Brain microvascular endothelial cell (primary cell): ENCODE data around the gene CC2D2A.

ENCODE experiments used
- DNase-seq: peaks from one replicate; pipeline ENCODE4 v3.0.0-alpha.2; 2020
- H3K27ac ChIP-seq: fragments of 250-450 bp; sonication (Bioruptor Pico); 2 replicates; pipeline ENCODE4 v1.5.1; 2020; ENCODE audit warnings: mild to moderate bottlenecking, moderate library complexity
- H3K27me3 ChIP-seq: fragments of 250-450 bp; sonication (Bioruptor Pico); replicated peaks from 2 replicates; pipeline ENCODE4 v1.5.1; 2020; ENCODE audit warnings: mild to moderate bottlenecking
- H3K36me3 ChIP-seq: fragments of 250-450 bp; sonication (Bioruptor Pico); replicated peaks from 2 replicates; pipeline ENCODE4 v1.5.1; 2020; ENCODE audit warnings: mild to moderate bottlenecking
- H3K4me3 ChIP-seq: 2 replicates; pipeline ENCODE4 v1.5.1; 2011; ENCODE audit warnings: low read depth, mild to moderate bottlenecking, control low read depth, low read length, moderate library complexity
- CTCF ChIP-seq: IDR thresholded peaks from 2 replicates; pipeline ENCODE4 v1.5.1; 2011; ENCODE audit warnings: low read depth, mild to moderate bottlenecking, moderate library complexity, low read length, control low read depth, inconsistent platforms; ENCODE audit errors: missing control alignments
- in situ Hi-C: cut with HindIII; loops from 2 replicates; pipeline ENCODE4 v1.10.0; 2017; ENCODE audit warnings: low sequenced_read_pairs, low pct_ligation_motif_present

Gene CC2D2A

GRCh38 chr4:15481961-15482745 is 12.5 kb downstream of the CC2D2A start:
- TF ChIP-seq CTCF: no peak
- DNase-seq: no peak
- in situ Hi-C loops: no loop called here

GRCh38 chr4:15482842-15483241 is 13.2 kb downstream of the CC2D2A start:
- no peaks in the 10 kb centered on the region for H3K27me3 ChIP-seq
- in situ Hi-C loops: no loop called here
- no peak overlapping the region for H3K4me3 ChIP-seq
- peaks cover 4% of the 10 kb centered on the region for H3K36me3 ChIP-seq
- peak; percentile 43 for DNase-seq
- H3K27ac ChIP-seq: no peak overlapping the region
- no peak for TF ChIP-seq CTCF

More at GRCh38 chr4:15481961-15482745, 12.5 kb downstream of the CC2D2A start:
- Histone ChIP-seq H3K27me3 (no peaks in the 10 kb centered on the region), H3K4me3 (no peak overlapping the region), H3K27ac (no peak overlapping the region), H3K36me3 (peaks cover 4% of the 10 kb centered on the region)

- no peak for TF ChIP-seq CTCF
- in situ Hi-C loops: no loop called here
- no peaks in the 10 kb centered on the region for H3K27me3 ChIP-seq
- no peaks in the 10 kb centered on the region for H3K36me3 ChIP-seq
- DNase-seq: no peak
- no peak overlapping the region for H3K4me3 ChIP-seq
- H3K27ac ChIP-seq: peak overlapping the region; percentile 35
Observed at GRCh38 chr4:15488136-15488535, 18.5 kb downstream of the CC2D2A start.

- no peak overlapping the region for H3K4me3 ChIP-seq
- no peak for DNase-seq
- TF ChIP-seq CTCF: no peak
- in situ Hi-C loops: no loop called here
- H3K36me3 ChIP-seq: no peaks in the 10 kb centered on the region
- H3K27me3 ChIP-seq: no peaks in the 10 kb centered on the region
- peak overlapping the region; percentile 35 for H3K27ac ChIP-seq
Observed at GRCh38 chr4:15488658-15489470, 19.2 kb downstream of the CC2D2A start.

GRCh38 chr4:15489551-15489950 is 19.9 kb downstream of the CC2D2A start:
- no peak for TF ChIP-seq CTCF
- in situ Hi-C loops: no loop called here
- no peak for DNase-seq
- no peak overlapping the region for H3K4me3 ChIP-seq
- H3K36me3 ChIP-seq: no peaks in the 10 kb centered on the region
- H3K27me3 ChIP-seq: no peaks in the 10 kb centered on the region
- H3K27ac ChIP-seq: no peak overlapping the region
